ENCODE data around the gene SOX8.

Gene SOX8

GRCh38 chr16:1010815-1011214 is 29.2 kb downstream of the SOX8 start:
- no peaks in the 10 kb centered on the region for H3K4me1 ChIP-seq (ENCODE audit: control insufficient read depth, insufficient read depth, low read length)
- no peaks in the 10 kb centered on the region for H3K36me3 ChIP-seq (ENCODE audit: control insufficient read depth, insufficient read depth, low read length, severe bottlenecking)
- peaks cover 32% of the 10 kb centered on the region for H3K27me3 ChIP-seq (replicated peaks; ENCODE audit: control insufficient read depth, insufficient read depth, low read length)
- H3K9me3 ChIP-seq (ENCODE audit: control insufficient read depth, low read length), result no peaks in the 10 kb centered on the region
- H3K4me3 ChIP-seq (ENCODE audit: low read length), result no peak overlapping the region
- H3K9ac ChIP-seq (ENCODE audit: low read length), result no peak overlapping the region
- no peak for DNase-seq (ENCODE audit: low read depth)

GRCh38 chr16:1011316-1012082 is 29.9 kb downstream of the SOX8 start:
- Histone ChIP-seq H3K4me1 (ENCODE audit: control insufficient read depth, insufficient read depth, low read length) (no peaks in the 10 kb centered on the region), H3K9ac (ENCODE audit: low read length) (no peak overlapping the region), H3K27me3 (replicated peaks; ENCODE audit: control insufficient read depth, insufficient read depth, low read length) (peaks cover 29% of the 10 kb centered on the region), H3K4me3 (ENCODE audit: low read length) (no peak overlapping the region), H3K9me3 (ENCODE audit: control insufficient read depth, low read length) (no peaks in the 10 kb centered on the region), H3K36me3 (ENCODE audit: control insufficient read depth, insufficient read depth, low read length, severe bottlenecking) (no peaks in the 10 kb centered on the region)
- DNase-seq (ENCODE audit: low read depth), result no peak

- Histone ChIP-seq H3K9ac (ENCODE audit: low read length) (no peak overlapping the region), H3K9me3 (ENCODE audit: control insufficient read depth, low read length) (no peaks in the 10 kb centered on the region), H3K4me3 (ENCODE audit: low read length) (no peak overlapping the region), H3K36me3 (ENCODE audit: control insufficient read depth, insufficient read depth, low read length, severe bottlenecking) (no peaks in the 10 kb centered on the region), H3K4me1 (ENCODE audit: control insufficient read depth, insufficient read depth, low read length) (no peaks in the 10 kb centered on the region), H3K27me3 (replicated peaks; ENCODE audit: control insufficient read depth, insufficient read depth, low read length) (peaks cover 29% of the 10 kb centered on the region)
- no peak for DNase-seq (ENCODE audit: low read depth)
Observed at GRCh38 chr16:1012135-1012534, 30.6 kb downstream of the SOX8 start.

GRCh38 chr16:1012722-1013592 is 31.4 kb downstream of the SOX8 start:
- no peak for DNase-seq (ENCODE audit: low read depth)
- H3K9ac ChIP-seq (ENCODE audit: low read length), result no peak overlapping the region
- H3K4me1 ChIP-seq (ENCODE audit: control insufficient read depth, insufficient read depth, low read length), result no peaks in the 10 kb centered on the region
- peaks cover 24% of the 10 kb centered on the region for H3K27me3 ChIP-seq (replicated peaks; ENCODE audit: control insufficient read depth, insufficient read depth, low read length)
- H3K4me3 ChIP-seq (ENCODE audit: low read length), result no peak overlapping the region
- H3K9me3 ChIP-seq (ENCODE audit: control insufficient read depth, low read length), result no peaks in the 10 kb centered on the region
- no peaks in the 10 kb centered on the region for H3K36me3 ChIP-seq (ENCODE audit: control insufficient read depth, insufficient read depth, low read length, severe bottlenecking)

- no peak for DNase-seq (ENCODE audit: low read depth)
Observed at GRCh38 chr16:1013593-1013900, 32.0 kb downstream of the SOX8 start.

GRCh38 chr16:1014221-1014620 is 32.7 kb downstream of the SOX8 start:
- DNase-seq (ENCODE audit: low read depth), result no peak
- Histone ChIP-seq H3K27me3 (replicated peaks; ENCODE audit: control insufficient read depth, insufficient read depth, low read length) (peaks cover 11% of the 10 kb centered on the region), H3K9me3 (ENCODE audit: control insufficient read depth, low read length) (no peaks in the 10 kb centered on the region), H3K4me1 (ENCODE audit: control insufficient read depth, insufficient read depth, low read length) (no peaks in the 10 kb centered on the region), H3K4me3 (ENCODE audit: low read length) (no peak overlapping the region), H3K36me3 (ENCODE audit: control insufficient read depth, insufficient read depth, low read length, severe bottlenecking) (no peaks in the 10 kb centered on the region), H3K9ac (ENCODE audit: low read length) (no peak overlapping the region)

More at GRCh38 chr16:1013593-1013900, 32.0 kb downstream of the SOX8 start:
- Histone ChIP-seq H3K4me1 (ENCODE audit: control insufficient read depth, insufficient read depth, low read length) (no peaks in the 10 kb centered on the region), H3K4me3 (ENCODE audit: low read length) (no peak overlapping the region), H3K36me3 (ENCODE audit: control insufficient read depth, insufficient read depth, low read length, severe bottlenecking) (no peaks in the 10 kb centered on the region), H3K27me3 (replicated peaks; ENCODE audit: control insufficient read depth, insufficient read depth, low read length) (peaks cover 18% of the 10 kb centered on the region), H3K9ac (ENCODE audit: low read length) (no peak overlapping the region), H3K9me3 (ENCODE audit: control insufficient read depth, low read length) (no peaks in the 10 kb centered on the region)

- no peak overlapping the region for H3K4me3 ChIP-seq (ENCODE audit: low read length)
- H3K9ac ChIP-seq (ENCODE audit: low read length), result no peak overlapping the region
- DNase-seq (ENCODE audit: low read depth), result no peak
- no peaks in the 10 kb centered on the region for H3K36me3 ChIP-seq (ENCODE audit: control insufficient read depth, insufficient read depth, low read length, severe bottlenecking)
- H3K27me3 ChIP-seq (replicated peaks; ENCODE audit: control insufficient read depth, insufficient read depth, low read length), result peaks cover 9% of the 10 kb centered on the region
- H3K4me1 ChIP-seq (ENCODE audit: control insufficient read depth, insufficient read depth, low read length), result peaks cover 3% of the 10 kb centered on the region
- no peaks in the 10 kb centered on the region for H3K9me3 ChIP-seq (ENCODE audit: control insufficient read depth, low read length)
Observed at GRCh38 chr16:1014771-1015495, 33.4 kb downstream of the SOX8 start.

- peak overlapping the region; percentile 25 for H3K9ac ChIP-seq (ENCODE audit: low read length)
- no peaks in the 10 kb centered on the region for H3K9me3 ChIP-seq (ENCODE audit: control insufficient read depth, low read length)
- peak overlapping the region; percentile 50 for H3K4me3 ChIP-seq (ENCODE audit: low read length)
- no peak for DNase-seq (ENCODE audit: low read depth)
- H3K4me1 ChIP-seq (ENCODE audit: control insufficient read depth, insufficient read depth, low read length), result peaks cover 6% of the 10 kb centered on the region
- no peaks in the 10 kb centered on the region for H3K36me3 ChIP-seq (ENCODE audit: control insufficient read depth, insufficient read depth, low read length, severe bottlenecking)
- H3K27me3 ChIP-seq (replicated peaks; ENCODE audit: control insufficient read depth, insufficient read depth, low read length), result no peaks in the 10 kb centered on the region
Observed at GRCh38 chr16:1018447-1019198, 37.1 kb downstream of the SOX8 start.

GRCh38 chr16:1019231-1020090 is 37.9 kb downstream of the SOX8 start:
- Histone ChIP-seq H3K27me3 (replicated peaks; ENCODE audit: control insufficient read depth, insufficient read depth, low read length) (no peaks in the 10 kb centered on the region), H3K9me3 (ENCODE audit: control insufficient read depth, low read length) (no peaks in the 10 kb centered on the region), H3K4me3 (ENCODE audit: low read length) (peak overlapping the region; percentile 50), H3K4me1 (ENCODE audit: control insufficient read depth, insufficient read depth, low read length) (peaks cover 6% of the 10 kb centered on the region), H3K36me3 (ENCODE audit: control insufficient read depth, insufficient read depth, low read length, severe bottlenecking) (no peaks in the 10 kb centered on the region), H3K9ac (ENCODE audit: low read length) (peak overlapping the region; percentile 25)
- DNase-seq (ENCODE audit: low read depth), result peak; percentile 93

GRCh38 chr16:1020091-1020399 is 38.5 kb downstream of the SOX8 start:
- DNase-seq (ENCODE audit: low read depth), result no peak
- Histone ChIP-seq H3K9me3 (ENCODE audit: control insufficient read depth, low read length) (no peaks in the 10 kb centered on the region), H3K4me1 (ENCODE audit: control insufficient read depth, insufficient read depth, low read length) (peaks cover 6% of the 10 kb centered on the region), H3K9ac (ENCODE audit: low read length) (no peak overlapping the region), H3K27me3 (replicated peaks; ENCODE audit: control insufficient read depth, insufficient read depth, low read length) (peaks cover 1% of the 10 kb centered on the region), H3K36me3 (ENCODE audit: control insufficient read depth, insufficient read depth, low read length, severe bottlenecking) (no peaks in the 10 kb centered on the region), H3K4me3 (ENCODE audit: low read length) (peak overlapping the region; percentile 50)
